Stimulated activated naive CD8-positive, alpha-beta T cell treated with anti-CD3 and anti-CD28 coated beads, Interleukin-15, amount 100 ng/mL, for 72 hours (primary cell): Measurements from ENCODE around the gene ABHD8.
A peak's percentile ranks its signal among the peaks of the same experiment; 100 is the strongest.
"Not testable (repeated sequence)": the region's sequence is repeated elsewhere in the genome, so short reads cannot be mapped to it uniquely, and the experiment has no call there.

Source experiments
- ATAC-seq: fragments of 150-1000 bp; cut with Tn5 transposase; 2 replicates; pipeline ENCODE4 v1.10.0; 2021; ENCODE audit warnings: mild to moderate bottlenecking, moderate library complexity
- DNase-seq, 2 donors: peaks; one replicate each; pipeline ENCODE4 v3.0.0; 2021 to 2022
- H3K27ac Mint-ChIP-seq, 2 donors: one replicate each; pipeline ENCODE4 v1.8.0; 2022; ENCODE audit warnings: mild to moderate bottlenecking in 2 of 2, mixed read lengths in 2 of 2, moderate library complexity in 2 of 2
- H3K27me3 Mint-ChIP-seq: one replicate; pipeline ENCODE4 v1.8.0; 2022; ENCODE audit warnings: mixed read lengths
- H3K4me1 Mint-ChIP-seq: one replicate; pipeline ENCODE4 v1.8.0; 2022; ENCODE audit warnings: mild to moderate bottlenecking, mixed read lengths
- H3K4me3 Mint-ChIP-seq, 2 donors: one replicate each; pipeline ENCODE4 v1.8.0; 2022; ENCODE audit warnings: mild to moderate bottlenecking in 2 of 2, mixed read lengths in 2 of 2, moderate library complexity in 1 of 2
- H3K9me3 Mint-ChIP-seq, 2 donors: one replicate each; pipeline ENCODE4 v1.8.0; 2022; ENCODE audit warnings: mixed read lengths in 2 of 2

The ABHD8 gene

GRCh38 chr19:17300992-17301619 lies 2.1 kb downstream of the ABHD8 start:
- DNase-seq (no peak), ATAC-seq (no peak)
- Mint-ChIP-seq H3K27me3 (no peaks in the 10 kb centered on the region), H3K4me3 (no peak overlapping the region), H3K9me3 (no peaks in the 10 kb centered on the region), H3K27ac (no peak overlapping the region), H3K4me1 (peaks cover 44% of the 10 kb centered on the region)

GRCh38 chr19:17296976-17297375 lies 6.2 kb downstream of the ABHD8 start:
- Mint-ChIP-seq H3K4me3 (no peak overlapping the region), H3K27me3 (no peaks in the 10 kb centered on the region), H3K27ac (peak overlapping the region in 1 of 2 donors; percentile 59), H3K4me1 (peaks cover 45% of the 10 kb centered on the region), H3K9me3 (no peaks in the 10 kb centered on the region)
- no peak for ATAC-seq
- no peak for DNase-seq

- no peaks in the 10 kb centered on the region for H3K27me3 Mint-ChIP-seq
- no peak overlapping the region for H3K4me3 Mint-ChIP-seq
- H3K27ac Mint-ChIP-seq, result peak overlapping the region in 1 of 2 donors; percentile 57
- ATAC-seq, result no peak
- H3K9me3 Mint-ChIP-seq, result no peaks in the 10 kb centered on the region
- no peak for DNase-seq
- peaks cover 42% of the 10 kb centered on the region for H3K4me1 Mint-ChIP-seq
Measured at GRCh38 chr19:17296273-17296672, 7.0 kb downstream of the ABHD8 start.

GRCh38 chr19:17295551-17295950 lies 7.7 kb downstream of the ABHD8 start:
- H3K4me3 Mint-ChIP-seq, H3K27ac Mint-ChIP-seq, H3K9me3 Mint-ChIP-seq, H3K27me3 Mint-ChIP-seq, DNase-seq, ATAC-seq: not testable (repeated sequence)
- H3K4me1 Mint-ChIP-seq, result peaks cover 41% of the 10 kb centered on the region

- peak; percentile 47 to 56 for DNase-seq
- peaks cover 41% of the 10 kb centered on the region for H3K4me1 Mint-ChIP-seq
- ATAC-seq, result no peak
- H3K27me3 Mint-ChIP-seq, result no peaks in the 10 kb centered on the region
- H3K27ac Mint-ChIP-seq, result peak overlapping the region in 1 of 2 donors; percentile 33
- no peaks in the 10 kb centered on the region for H3K9me3 Mint-ChIP-seq
- H3K4me3 Mint-ChIP-seq, result no peak overlapping the region
Measured at GRCh38 chr19:17294051-17294891, 9.0 kb downstream of the ABHD8 start.

- H3K9me3 Mint-ChIP-seq, result no peaks in the 10 kb centered on the region
- peaks cover 41% of the 10 kb centered on the region for H3K4me1 Mint-ChIP-seq
- no peaks in the 10 kb centered on the region for H3K27me3 Mint-ChIP-seq
- DNase-seq, result no peak
- no peak overlapping the region for H3K4me3 Mint-ChIP-seq
- H3K27ac Mint-ChIP-seq, result peak overlapping the region in 1 of 2 donors; percentile 33
- ATAC-seq, result no peak
Measured at GRCh38 chr19:17293605-17294004, 9.6 kb downstream of the ABHD8 start.

- ATAC-seq, result peak; percentile 97
- peaks cover 41% of the 10 kb centered on the region for H3K4me1 Mint-ChIP-seq
- H3K9me3 Mint-ChIP-seq, result no peaks in the 10 kb centered on the region
- DNase-seq, result peak; percentile 83 to 90
- peak overlapping the region; percentile 90 to 94 for H3K4me3 Mint-ChIP-seq
- peak overlapping the region; percentile 61 to 95 for H3K27ac Mint-ChIP-seq
- H3K27me3 Mint-ChIP-seq, result no peaks in the 10 kb centered on the region
Measured at GRCh38 chr19:17292301-17293074, 10.7 kb downstream of the ABHD8 start.

GRCh38 chr19:17289489-17289888 lies 13.7 kb downstream of the ABHD8 start:
- H3K9me3 Mint-ChIP-seq, result no peaks in the 10 kb centered on the region
- DNase-seq (peak; percentile 42 to 65), ATAC-seq (no peak)
- H3K27me3 Mint-ChIP-seq, result no peaks in the 10 kb centered on the region
- no peak overlapping the region for H3K27ac Mint-ChIP-seq
- H3K4me1 Mint-ChIP-seq, result peaks cover 28% of the 10 kb centered on the region
- H3K4me3 Mint-ChIP-seq, result no peak overlapping the region

GRCh38 chr19:17286752-17287151 lies 16.5 kb downstream of the ABHD8 start:
- ATAC-seq, result no peak
- Mint-ChIP-seq H3K9me3 (no peaks in the 10 kb centered on the region), H3K4me1 (peaks cover 21% of the 10 kb centered on the region), H3K27me3 (no peaks in the 10 kb centered on the region), H3K4me3 (no peak overlapping the region), H3K27ac (no peak overlapping the region)
- no peak for DNase-seq

GRCh38 chr19:17286263-17286662 lies 17.0 kb downstream of the ABHD8 start:
- ATAC-seq, result no peak
- Mint-ChIP-seq H3K4me1 (peaks cover 24% of the 10 kb centered on the region), H3K27me3 (no peaks in the 10 kb centered on the region), H3K4me3 (no peak overlapping the region), H3K27ac (no peak overlapping the region), H3K9me3 (no peaks in the 10 kb centered on the region)
- DNase-seq, result no peak

- H3K4me1 Mint-ChIP-seq, result peaks cover 27% of the 10 kb centered on the region
Measured at GRCh38 chr19:17285415-17286135, 17.6 kb downstream of the ABHD8 start.

GRCh38 chr19:17283504-17283996 lies 19.7 kb downstream of the ABHD8 start:
- DNase-seq (no peak), ATAC-seq (no peak)
- peak overlapping the region in 1 of 2 donors; percentile 67 for H3K4me3 Mint-ChIP-seq
- no peaks in the 10 kb centered on the region for H3K9me3 Mint-ChIP-seq
- H3K4me1 Mint-ChIP-seq, result peaks cover 27% of the 10 kb centered on the region
- H3K27me3 Mint-ChIP-seq, result no peaks in the 10 kb centered on the region
- H3K27ac Mint-ChIP-seq, result no peak overlapping the region

More at GRCh38 chr19:17285415-17286135, 17.6 kb downstream of the ABHD8 start:
- no peak overlapping the region for H3K27ac Mint-ChIP-seq
- H3K27me3 Mint-ChIP-seq, result no peaks in the 10 kb centered on the region
- no peak for ATAC-seq
- H3K9me3 Mint-ChIP-seq, result no peaks in the 10 kb centered on the region
- no peak for DNase-seq
- no peak overlapping the region for H3K4me3 Mint-ChIP-seq

- H3K27ac Mint-ChIP-seq, result peak overlapping the region; percentile 87 to 94
- no peaks in the 10 kb centered on the region for H3K27me3 Mint-ChIP-seq
- H3K4me1 Mint-ChIP-seq, result peaks cover 27% of the 10 kb centered on the region
- ATAC-seq, result peak; percentile 94
- H3K4me3 Mint-ChIP-seq, result peak overlapping the region; percentile 90 to 96
- H3K9me3 Mint-ChIP-seq, result no peaks in the 10 kb centered on the region
- peak; percentile 82 to 86 for DNase-seq
Measured at GRCh38 chr19:17282488-17283125, 20.6 kb downstream of the ABHD8 start.

GRCh38 chr19:17281391-17282304 lies 21.6 kb downstream of the ABHD8 start, which contains the start of gene ANKLE1:
ANKLE1 (plus strand) TSS chr19:17281901; CDS start chr19:17281921, 20 bp downstream.
- H3K27ac Mint-ChIP-seq, result peak within 1 kb of the TSS; percentile 87 to 94
- H3K4me3 Mint-ChIP-seq, result peak within 1 kb of the TSS; percentile 90 to 96
- peaks cover 27% of the 10 kb centered on the region for H3K4me1 Mint-ChIP-seq
- H3K9me3 Mint-ChIP-seq, result no peaks in the 10 kb centered on the region
- DNase-seq (peak; percentile 60 to 65), ATAC-seq (peak; percentile 64)
- H3K27me3 Mint-ChIP-seq, result no peaks in the 10 kb centered on the region
